ENCODE data around the gene PTAR1.
"Not testable (repeated sequence)": the region's sequence is repeated elsewhere in the genome, so short reads cannot be mapped to it uniquely, and the experiment has no call there.

PTAR1 gene

GRCh38 chr9:69768716-69769115 is 8.9 kb upstream of the PTAR1 start:
- Histone ChIP-seq H3K9me2 (replicated peaks; ENCODE audit: low read depth, low read length) (no peaks in the 10 kb centered on the region), H3K9me3 (ENCODE audit: insufficient read depth, low read depth, low read length) (no peaks in the 10 kb centered on the region), H3K79me2 (ENCODE audit: insufficient read depth, low read length) (no peaks in the 10 kb centered on the region), H3K4me3 (ENCODE audit: low read length, poor library complexity, severe bottlenecking) (no peak overlapping the region), H4K20me1 (ENCODE audit: insufficient read depth, low read length, poor library complexity, severe bottlenecking) (no peaks in the 10 kb centered on the region), H3K9ac (ENCODE audit: low read depth, low read length, poor library complexity, severe bottlenecking) (no peak overlapping the region), H3K27me3 (ENCODE audit: insufficient read depth, low read length, poor library complexity, severe bottlenecking) (no peaks in the 10 kb centered on the region), H3K36me3 (ENCODE audit: insufficient read depth, low read length) (no peaks in the 10 kb centered on the region), H3F3A (ENCODE audit: low read depth) (no peaks in the 10 kb centered on the region), H3K4me2 (ENCODE audit: low read depth, low read length, poor library complexity, severe bottlenecking) (no peak overlapping the region), H2AFZ (ENCODE audit: low read length) (no peak overlapping the region), H3K4me1 (ENCODE audit: insufficient read depth, low read length, poor library complexity, severe bottlenecking) (no peaks in the 10 kb centered on the region)
- TF ChIP-seq EZH2phosphoT487 (IDR thresholded peaks at IDR 0.05; ENCODE audit: borderline replicate concordance): no peak
- no peak for TF ChIP-seq CTCF (conservative IDR thresholded peaks at IDR 0.05; ENCODE audit: low read length)

GRCh38 chr9:69768101-69768500 is 8.3 kb upstream of the PTAR1 start:
- no peaks in the 10 kb centered on the region for H3F3A ChIP-seq (ENCODE audit: low read depth)
- H3K4me1 ChIP-seq (ENCODE audit: insufficient read depth, low read length, poor library complexity, severe bottlenecking): no peaks in the 10 kb centered on the region
- no peaks in the 10 kb centered on the region for H3K9me3 ChIP-seq (ENCODE audit: insufficient read depth, low read depth, low read length)
- no peak for TF ChIP-seq CTCF (conservative IDR thresholded peaks at IDR 0.05; ENCODE audit: low read length)
- TF ChIP-seq EZH2phosphoT487 (IDR thresholded peaks at IDR 0.05; ENCODE audit: borderline replicate concordance): no peak
- H3K79me2 ChIP-seq (ENCODE audit: insufficient read depth, low read length): no peaks in the 10 kb centered on the region
- no peak overlapping the region for H3K4me2 ChIP-seq (ENCODE audit: low read depth, low read length, poor library complexity, severe bottlenecking)
- H2AFZ ChIP-seq (ENCODE audit: low read length): no peak overlapping the region
- H3K9me2 ChIP-seq (replicated peaks; ENCODE audit: low read depth, low read length): no peaks in the 10 kb centered on the region
- no peaks in the 10 kb centered on the region for H4K20me1 ChIP-seq (ENCODE audit: insufficient read depth, low read length, poor library complexity, severe bottlenecking)
- no peaks in the 10 kb centered on the region for H3K36me3 ChIP-seq (ENCODE audit: insufficient read depth, low read length)
- no peak overlapping the region for H3K9ac ChIP-seq (ENCODE audit: low read depth, low read length, poor library complexity, severe bottlenecking)
- H3K4me3 ChIP-seq (ENCODE audit: low read length, poor library complexity, severe bottlenecking): no peak overlapping the region
- H3K27me3 ChIP-seq (ENCODE audit: insufficient read depth, low read length, poor library complexity, severe bottlenecking): no peaks in the 10 kb centered on the region

- not testable (repeated sequence) for H3K4me3 ChIP-seq (ENCODE audit: low read length, poor library complexity, severe bottlenecking); H4K20me1 ChIP-seq (ENCODE audit: insufficient read depth, low read length, poor library complexity, severe bottlenecking); H3K9ac ChIP-seq (ENCODE audit: low read depth, low read length, poor library complexity, severe bottlenecking); H2AFZ ChIP-seq (ENCODE audit: low read length); H3K36me3 ChIP-seq (ENCODE audit: insufficient read depth, low read length); H3K4me2 ChIP-seq (ENCODE audit: low read depth, low read length, poor library complexity, severe bottlenecking); H3F3A ChIP-seq (ENCODE audit: low read depth); H3K79me2 ChIP-seq (ENCODE audit: insufficient read depth, low read length); H3K27me3 ChIP-seq (ENCODE audit: insufficient read depth, low read length, poor library complexity, severe bottlenecking); H3K4me1 ChIP-seq (ENCODE audit: insufficient read depth, low read length, poor library complexity, severe bottlenecking); H3K9me3 ChIP-seq (ENCODE audit: insufficient read depth, low read depth, low read length); H3K9me2 ChIP-seq (replicated peaks; ENCODE audit: low read depth, low read length)
Observed at GRCh38 chr9:69763862-69764261, 4.1 kb upstream of the PTAR1 start.

GRCh38 chr9:69762527-69762926 is 2.7 kb upstream of the PTAR1 start:
- Histone ChIP-seq H2AFZ (ENCODE audit: low read length) (no peak overlapping the region), H3F3A (ENCODE audit: low read depth) (no peaks in the 10 kb centered on the region), H3K4me1 (ENCODE audit: insufficient read depth, low read length, poor library complexity, severe bottlenecking) (peaks cover 10% of the 10 kb centered on the region), H3K4me3 (ENCODE audit: low read length, poor library complexity, severe bottlenecking) (no peak overlapping the region), H3K27me3 (ENCODE audit: insufficient read depth, low read length, poor library complexity, severe bottlenecking) (no peaks in the 10 kb centered on the region), H3K9me2 (replicated peaks; ENCODE audit: low read depth, low read length) (no peaks in the 10 kb centered on the region), H3K36me3 (ENCODE audit: insufficient read depth, low read length) (no peaks in the 10 kb centered on the region), H4K20me1 (ENCODE audit: insufficient read depth, low read length, poor library complexity, severe bottlenecking) (peaks cover 8% of the 10 kb centered on the region), H3K9ac (ENCODE audit: low read depth, low read length, poor library complexity, severe bottlenecking) (no peak overlapping the region), H3K4me2 (ENCODE audit: low read depth, low read length, poor library complexity, severe bottlenecking) (no peak overlapping the region), H3K9me3 (ENCODE audit: insufficient read depth, low read depth, low read length) (no peaks in the 10 kb centered on the region), H3K79me2 (ENCODE audit: insufficient read depth, low read length) (peaks cover 19% of the 10 kb centered on the region)
- TF ChIP-seq CTCF (conservative IDR thresholded peaks at IDR 0.05; ENCODE audit: low read length) (no peak), EZH2phosphoT487 (IDR thresholded peaks at IDR 0.05; ENCODE audit: borderline replicate concordance) (no peak)

Data from Loucy (cell line).